ENCODE results near the gene LSM10.

The LSM10 gene

DNA sequence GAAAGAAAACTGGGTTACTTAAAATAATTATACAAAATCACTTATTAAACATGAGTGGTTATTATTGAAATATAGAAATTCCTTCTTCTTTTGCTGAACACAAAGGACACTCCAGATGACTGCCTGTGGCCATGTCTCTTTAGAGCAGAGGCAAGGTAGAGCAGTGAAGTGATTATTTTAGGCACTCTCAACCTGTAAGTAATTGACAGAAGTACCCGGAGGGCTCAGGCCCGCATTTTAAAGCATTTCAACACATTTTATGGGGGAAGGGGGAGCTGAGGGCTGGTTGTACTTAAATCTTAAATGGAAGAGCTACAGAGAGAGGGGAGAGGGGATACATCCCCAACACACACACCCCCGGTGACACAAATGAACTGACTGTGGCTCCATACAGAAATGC lies 42.3 kb upstream of the LSM10 start:
- TF ChIP-seq, protein P1, sequence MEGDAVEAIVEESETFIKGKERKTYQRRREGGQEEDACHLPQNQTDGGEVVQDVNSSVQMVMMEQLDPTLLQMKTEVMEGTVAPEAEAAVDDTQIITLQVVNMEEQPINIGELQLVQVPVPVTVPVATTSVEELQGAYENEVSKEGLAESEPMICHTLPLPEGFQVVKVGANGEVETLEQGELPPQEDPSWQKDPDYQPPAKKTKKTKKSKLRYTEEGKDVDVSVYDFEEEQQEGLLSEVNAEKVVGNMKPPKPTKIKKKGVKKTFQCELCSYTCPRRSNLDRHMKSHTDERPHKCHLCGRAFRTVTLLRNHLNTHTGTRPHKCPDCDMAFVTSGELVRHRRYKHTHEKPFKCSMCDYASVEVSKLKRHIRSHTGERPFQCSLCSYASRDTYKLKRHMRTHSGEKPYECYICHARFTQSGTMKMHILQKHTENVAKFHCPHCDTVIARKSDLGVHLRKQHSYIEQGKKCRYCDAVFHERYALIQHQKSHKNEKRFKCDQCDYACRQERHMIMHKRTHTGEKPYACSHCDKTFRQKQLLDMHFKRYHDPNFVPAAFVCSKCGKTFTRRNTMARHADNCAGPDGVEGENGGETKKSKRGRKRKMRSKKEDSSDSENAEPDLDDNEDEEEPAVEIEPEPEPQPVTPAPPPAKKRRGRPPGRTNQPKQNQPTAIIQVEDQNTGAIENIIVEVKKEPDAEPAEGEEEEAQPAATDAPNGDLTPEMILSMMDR (conservative IDR thresholded peaks at IDR 0.05), result no peak
- no peak overlapping the region for H3K27ac ChIP-seq

GRCh38 chr1:36438715-36439114 lies 41.0 kb upstream of the LSM10 start:
- TF ChIP-seq, protein P1 (conservative IDR thresholded peaks at IDR 0.05), result no peak
- no peak overlapping the region for H3K27ac ChIP-seq

DNA sequence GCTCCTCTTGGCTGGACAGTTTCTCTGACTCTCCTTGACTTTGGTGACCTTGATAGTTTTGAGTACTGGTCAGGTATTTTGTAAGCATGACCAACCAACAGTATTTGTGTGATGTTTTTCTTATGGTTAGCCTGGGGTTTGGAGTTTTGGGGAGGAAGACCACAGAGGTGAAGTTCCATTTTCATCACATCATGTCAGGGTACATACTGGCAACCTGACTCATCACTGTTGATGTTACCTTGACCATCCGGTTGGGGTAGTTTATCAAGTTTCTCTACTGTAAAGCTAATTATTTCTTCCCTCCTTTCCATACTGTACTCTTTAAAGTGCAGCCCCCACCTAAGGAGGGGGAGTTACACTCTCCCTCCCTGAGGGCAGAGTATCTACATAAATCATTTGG lies 39.1 kb upstream of the LSM10 start:
- TF ChIP-seq, protein P1 (conservative IDR thresholded peaks at IDR 0.05), result no peak
- H3K27ac ChIP-seq, result no peak overlapping the region

- TF ChIP-seq, protein P1 (conservative IDR thresholded peaks at IDR 0.05), result no peak
- peak overlapping the region; percentile 44; the same call in 1 of the 2 replicates for H3K27ac ChIP-seq
Observed at GRCh38 chr1:36433102-36433501, 35.4 kb upstream of the LSM10 start.

DNA sequence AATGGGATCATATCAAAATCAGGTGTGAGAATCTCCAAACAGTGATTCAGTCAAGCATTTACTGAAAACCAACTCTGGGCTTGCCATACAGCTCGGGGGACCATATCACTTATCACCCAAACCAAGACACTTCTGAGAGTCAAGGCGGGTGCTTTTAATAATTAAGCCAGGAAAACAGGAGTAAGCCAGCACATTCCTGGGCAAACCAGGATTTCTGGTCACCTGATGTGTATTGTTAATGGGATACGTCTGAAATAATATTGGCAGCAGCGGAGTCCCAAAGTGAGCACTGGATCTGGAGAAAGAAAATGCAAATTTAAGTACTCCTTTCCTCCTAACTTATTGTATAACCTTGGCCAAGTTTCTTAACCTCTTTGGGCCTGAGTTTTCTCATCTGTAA lies 34.9 kb upstream of the LSM10 start:
- peak overlapping the region; percentile 44; the same call in 1 of the 2 replicates for H3K27ac ChIP-seq
- TF ChIP-seq, protein P1 (conservative IDR thresholded peaks at IDR 0.05), result no peak

GRCh38 chr1:36425791-36426190 lies 28.1 kb upstream of the LSM10 start:
- no peak overlapping the region for H3K27ac ChIP-seq
- TF ChIP-seq, protein P1 (conservative IDR thresholded peaks at IDR 0.05), result no peak

GRCh38 chr1:36421649-36422048 lies 23.9 kb upstream of the LSM10 start:
- H3K27ac ChIP-seq, result no peak overlapping the region
- TF ChIP-seq, protein P1 (conservative IDR thresholded peaks at IDR 0.05), result no peak
